Naive thymus-derived CD4-positive, alpha-beta T cell (primary cell): Measurements from ENCODE around the gene NHS. TPM values are rescaled to one million over a fixed set of nuclear protein-coding genes. Genes with fewer than 3 reads are reported as not detected.

Source experiments
- ATAC-seq: fragments of 150-1000 bp; cut with Tn5 transposase; 2 replicates; pipeline ENCODE4 v1.10.0; 2021; ENCODE audit warnings: mild to moderate bottlenecking, moderate library complexity
- CTCF ChIA-PET: fragments of 350-600 bp; sonication (Branson Sonifier 250); formaldehyde crosslinking; loops from one replicate; lab custom pipeline; 2021; ENCODE audit warnings: antibody characterized with exemption; lab: Charles Lee
- POLR2A ChIA-PET: fragments of 350-600 bp; sonication (Branson Sonifier 250); formaldehyde crosslinking; loops from one replicate; lab custom pipeline; 2021; ENCODE audit warnings: antibody characterized with exemption, inconsistent platforms; lab: Charles Lee
- DNase-seq, 9 donors: peaks; one replicate each; pipeline versions ENCODE4 v3.0.0 to v3.0.0-alpha.2; 2020 to 2022; ENCODE audit warnings: mixed read lengths in 1 of 9
- H3K27ac ChIP-seq: one replicate; pipeline ENCODE4 v1.7.0; 2013; ENCODE audit warnings: mild to moderate bottlenecking, low read depth, low read length, moderate library complexity
- H3K27me3 ChIP-seq, 2 donors: one replicate each; pipeline ENCODE4 v1.7.0; 2013; ENCODE audit warnings: low read length in 2 of 2, mild to moderate bottlenecking in 2 of 2, moderate library complexity in 2 of 2; ENCODE audit not compliant: control insufficient read depth in 2 of 2, insufficient read depth in 2 of 2
- H3K36me3 ChIP-seq, 3 experiments: 1 replicate in 2 of 3; 2 replicates in 1 of 3; pipeline ENCODE4 v1.7.0; 2013; ENCODE audit warnings: low read length in 3 of 3, mild to moderate bottlenecking in 3 of 3, moderate library complexity in 1 of 3; ENCODE audit not compliant: insufficient read depth in 3 of 3, control insufficient read depth in 2 of 3
- H3K4me1 ChIP-seq, 2 donors: one replicate each; pipeline ENCODE4 v1.7.0; 2013; ENCODE audit warnings: low read length in 2 of 2, mild to moderate bottlenecking in 2 of 2, moderate library complexity in 1 of 2; ENCODE audit not compliant: control insufficient read depth in 2 of 2, insufficient read depth in 2 of 2
- H3K4me3 ChIP-seq: 2 replicates; pipeline ENCODE4 v1.7.0; 2013; ENCODE audit warnings: mild to moderate bottlenecking, low read length
- H3K9me3 ChIP-seq, 3 experiments: 1 replicate in 2 of 3; 2 replicates in 1 of 3; pipeline ENCODE4 v1.7.0; 2013; ENCODE audit warnings: low read length in 3 of 3; ENCODE audit not compliant: control insufficient read depth in 2 of 3
- H3K27ac Mint-ChIP-seq, 9 donors: one replicate each; pipeline ENCODE4 v1.8.0; 2020 to 2022; ENCODE audit warnings: mixed read lengths in 9 of 9, mild to moderate bottlenecking in 8 of 9, moderate library complexity in 5 of 9, inconsistent platforms in 2 of 9
- H3K27me3 Mint-ChIP-seq, 5 donors: one replicate each; pipeline ENCODE4 v1.8.0; 2021 to 2022; ENCODE audit warnings: mixed read lengths in 5 of 5, mild to moderate bottlenecking in 1 of 5
- H3K36me3 Mint-ChIP-seq, 5 donors: one replicate each; pipeline ENCODE4 v1.8.0; 2020 to 2022; ENCODE audit warnings: mixed read lengths in 5 of 5, mild to moderate bottlenecking in 3 of 5, inconsistent platforms in 1 of 5
- H3K4me1 Mint-ChIP-seq, 7 donors: one replicate each; pipeline ENCODE4 v1.8.0; 2020 to 2022; ENCODE audit warnings: mixed read lengths in 7 of 7, mild to moderate bottlenecking in 3 of 7, inconsistent platforms in 1 of 7
- H3K4me3 Mint-ChIP-seq, 10 donors: one replicate each; pipeline ENCODE4 v1.8.0; 2020 to 2022; ENCODE audit warnings: mild to moderate bottlenecking in 10 of 10, mixed read lengths in 10 of 10, moderate library complexity in 6 of 10, inconsistent platforms in 2 of 10
- H3K9me3 Mint-ChIP-seq, 11 donors: one replicate each; pipeline ENCODE4 v1.8.0; 2020 to 2022; ENCODE audit warnings: mixed read lengths in 11 of 11, mild to moderate bottlenecking in 4 of 11, inconsistent platforms in 1 of 11, moderate library complexity in 1 of 11
- intact Hi-C, 2 donors: fragments of 100-400 bp; cut with micrococcal nuclease; formaldehyde crosslinking; loops; one replicate each; pipeline ENCODE4 v1.15.1; 2023
- polyA plus RNA-seq, 2 donors: library from polyadenylated mRNA; unstranded; fragments of 300-500 nt; fragmentation: Illumina TruSeq; gene quantifications; one replicate each; pipeline ENCODE4 v1.2.3, GENCODE V29; 2021
- total RNA-seq, 6 experiments: library from RNA in 5 of 6; stranded (reverse) in 5 of 6; gene quantifications; 1 replicate in 5 of 6; 2 replicates in 1 of 6; pipeline ENCODE4 v1.2.3 and lab custom pipeline; 2021 to 2026

NHS gene
- total and polyA plus RNA-seq, 7 experiments from 2014 or later, result 0.02 to 2.6 (median 0.32) TPM; not detected in 1

GRCh38 chrX:17527922-17528321 is 152.9 kb downstream of the NHS start:
- Histone ChIP-seq H3K4me3 (no peak overlapping the region), H3K27ac (no peak overlapping the region), H3K36me3 (no peaks in the 10 kb centered on the region), H3K9me3 (no peaks in the 10 kb centered on the region), H3K4me1 (no peaks in the 10 kb centered on the region), H3K27me3 (no peaks in the 10 kb centered on the region)
- Mint-ChIP-seq H3K9me3 (peaks cover 0 to 2% (median 0%) of the 10 kb centered on the region in 11 donors), H3K4me3 (peak overlapping the region in 1 of 10 donors; percentile 8), H3K27ac (no peak overlapping the region), H3K4me1 (peaks cover 0 to 7% (median 4%) of the 10 kb centered on the region in 7 donors), H3K36me3 (no peaks in the 10 kb centered on the region), H3K27me3 (no peaks in the 10 kb centered on the region)
- ATAC-seq, result no peak
- ChIA-PET CTCF (no interaction called here), POLR2A (no interaction called here)
- intact Hi-C loops, result no loop called here
- no peak for DNase-seq

- Histone ChIP-seq H3K36me3 (no peaks in the 10 kb centered on the region), H3K27ac (no peak overlapping the region), H3K9me3 (no peaks in the 10 kb centered on the region), H3K4me3 (no peak overlapping the region), H3K4me1 (no peaks in the 10 kb centered on the region), H3K27me3 (no peaks in the 10 kb centered on the region)
- no peak for ATAC-seq
- H3K4me3 Mint-ChIP-seq, result no peak overlapping the region
- no peaks in the 10 kb centered on the region for H3K36me3 Mint-ChIP-seq
- CTCF ChIA-PET, result interaction anchor here (0.7 kb wide), 1 partner anchor 848 kb away, joined by 3 read pairs; no protein-coding TSS in a partner anchor
- H3K27me3 Mint-ChIP-seq, result no peaks in the 10 kb centered on the region
- peaks cover 0 to 7% (median 4%) of the 10 kb centered on the region in 7 donors for H3K4me1 Mint-ChIP-seq
- no peak overlapping the region for H3K27ac Mint-ChIP-seq
- DNase-seq, result no peak
- POLR2A ChIA-PET, result no interaction called here
- peaks cover 0 to 2% (median 0%) of the 10 kb centered on the region in 11 donors for H3K9me3 Mint-ChIP-seq
- intact Hi-C loops, result no loop called here
These were observed 154.2 kb downstream of the NHS start for GRCh38 chrX:17529151-17529745.

GRCh38 chrX:17531500-17531899 is 156.5 kb downstream of the NHS start:
- Histone ChIP-seq H3K9me3 (no peaks in the 10 kb centered on the region), H3K27ac (no peak overlapping the region), H3K36me3 (no peaks in the 10 kb centered on the region), H3K27me3 (no peaks in the 10 kb centered on the region), H3K4me1 (no peaks in the 10 kb centered on the region), H3K4me3 (no peak overlapping the region)
- no peak overlapping the region for H3K4me3 Mint-ChIP-seq
- DNase-seq, result no peak
- ChIA-PET POLR2A (no interaction called here), CTCF (no interaction called here)
- no peaks in the 10 kb centered on the region for H3K27me3 Mint-ChIP-seq
- intact Hi-C loops, result no loop called here
- peaks cover 0 to 7% (median 4%) of the 10 kb centered on the region in 7 donors for H3K4me1 Mint-ChIP-seq
- ATAC-seq, result no peak
- no peaks in the 10 kb centered on the region for H3K36me3 Mint-ChIP-seq
- H3K9me3 Mint-ChIP-seq, result peaks cover 0 to 2% (median 0%) of the 10 kb centered on the region in 11 donors
- H3K27ac Mint-ChIP-seq, result no peak overlapping the region

GRCh38 chrX:17535229-17535628 is 160.2 kb downstream of the NHS start:
- Histone ChIP-seq H3K4me3 (no peak overlapping the region), H3K4me1 (no peaks in the 10 kb centered on the region), H3K36me3 (no peaks in the 10 kb centered on the region), H3K27me3 (no peaks in the 10 kb centered on the region), H3K9me3 (no peaks in the 10 kb centered on the region), H3K27ac (no peak overlapping the region)
- no peak overlapping the region for H3K4me3 Mint-ChIP-seq
- ChIA-PET POLR2A (no interaction called here), CTCF (no interaction called here)
- H3K9me3 Mint-ChIP-seq, result peaks cover 0 to 3% (median 0%) of the 10 kb centered on the region in 11 donors
- H3K27ac Mint-ChIP-seq, result no peak overlapping the region
- peaks cover 0 to 2% (median 0%) of the 10 kb centered on the region in 7 donors for H3K4me1 Mint-ChIP-seq
- ATAC-seq (peak; percentile 52), DNase-seq (peak in 5 of 9 donors; percentile 3 to 34 (median 4))
- H3K27me3 Mint-ChIP-seq, result no peaks in the 10 kb centered on the region
- H3K36me3 Mint-ChIP-seq, result no peaks in the 10 kb centered on the region
- intact Hi-C loops, result loop anchor here in 1 of 2 donors (1.0 to 5.0 kb wide), 3 partner anchors 57 to 842 kb away; no protein-coding TSS in a partner anchor

GRCh38 chrX:17537723-17538243 is 162.8 kb downstream of the NHS start:
- POLR2A ChIA-PET, result no interaction called here
- H3K36me3 ChIP-seq, result no peaks in the 10 kb centered on the region
- Mint-ChIP-seq H3K27ac (no peak overlapping the region), H3K27me3 (no peaks in the 10 kb centered on the region), H3K9me3 (peaks cover 0 to 3% (median 0%) of the 10 kb centered on the region in 11 donors), H3K36me3 (no peaks in the 10 kb centered on the region), H3K4me3 (no peak overlapping the region), H3K4me1 (peaks cover 0 to 2% (median 0%) of the 10 kb centered on the region in 7 donors)
- ATAC-seq (no peak), DNase-seq (no peak)
- H3K27me3 ChIP-seq, result no peaks in the 10 kb centered on the region
- no peak overlapping the region for H3K4me3 ChIP-seq
- no peaks in the 10 kb centered on the region for H3K9me3 ChIP-seq
- CTCF ChIA-PET, result no interaction called here
- no peaks in the 10 kb centered on the region for H3K4me1 ChIP-seq
- intact Hi-C loops, result loop anchor here in 1 of 2 donors (5.0 kb wide), 2 partner anchors 55 to 840 kb away; no protein-coding TSS in a partner anchor
- no peak overlapping the region for H3K27ac ChIP-seq

GRCh38 chrX:17542123-17542522 is 167.1 kb downstream of the NHS start:
- no peak overlapping the region for H3K27ac Mint-ChIP-seq
- ChIA-PET CTCF (no interaction called here), POLR2A (no interaction called here)
- DNase-seq, result no peak
- ATAC-seq, result no peak
- no peaks in the 10 kb centered on the region for H3K36me3 ChIP-seq
- no peaks in the 10 kb centered on the region for H3K27me3 ChIP-seq
- no peaks in the 10 kb centered on the region for H3K4me1 Mint-ChIP-seq
- no peaks in the 10 kb centered on the region for H3K4me1 ChIP-seq
- no peak overlapping the region for H3K4me3 Mint-ChIP-seq
- no peaks in the 10 kb centered on the region for H3K36me3 Mint-ChIP-seq
- intact Hi-C loops, result no loop called here
- no peak overlapping the region for H3K4me3 ChIP-seq
- H3K27me3 Mint-ChIP-seq, result peaks cover 0 to 3% (median 0%) of the 10 kb centered on the region in 5 donors
- H3K27ac ChIP-seq, result no peak overlapping the region
- no peaks in the 10 kb centered on the region for H3K9me3 ChIP-seq
- H3K9me3 Mint-ChIP-seq, result peaks cover 0 to 3% (median 0%) of the 10 kb centered on the region in 11 donors

GRCh38 chrX:17544821-17545220 is 169.8 kb downstream of the NHS start:
- Mint-ChIP-seq H3K4me3 (no peak overlapping the region), H3K36me3 (no peaks in the 10 kb centered on the region), H3K4me1 (no peaks in the 10 kb centered on the region), H3K27me3 (peaks cover 0 to 3% (median 0%) of the 10 kb centered on the region in 5 donors), H3K27ac (no peak overlapping the region), H3K9me3 (peaks cover 0 to 1% (median 0%) of the 10 kb centered on the region in 11 donors)
- DNase-seq (no peak), ATAC-seq (no peak)
- Histone ChIP-seq H3K36me3 (no peaks in the 10 kb centered on the region), H3K27me3 (no peaks in the 10 kb centered on the region), H3K27ac (no peak overlapping the region), H3K9me3 (no peaks in the 10 kb centered on the region), H3K4me1 (no peaks in the 10 kb centered on the region), H3K4me3 (no peak overlapping the region)
- ChIA-PET POLR2A (no interaction called here), CTCF (no interaction called here)
- intact Hi-C loops, result no loop called here
